ENCODE results near the gene NCAPD3. TPM values are rescaled to one million over a fixed set of nuclear protein-coding genes. Genes with fewer than 3 reads are reported as not detected.

NCAPD3 gene
- total RNA-seq, 2 donors from 2014 or later = 4.0 to 5.5 TPM

DNA sequence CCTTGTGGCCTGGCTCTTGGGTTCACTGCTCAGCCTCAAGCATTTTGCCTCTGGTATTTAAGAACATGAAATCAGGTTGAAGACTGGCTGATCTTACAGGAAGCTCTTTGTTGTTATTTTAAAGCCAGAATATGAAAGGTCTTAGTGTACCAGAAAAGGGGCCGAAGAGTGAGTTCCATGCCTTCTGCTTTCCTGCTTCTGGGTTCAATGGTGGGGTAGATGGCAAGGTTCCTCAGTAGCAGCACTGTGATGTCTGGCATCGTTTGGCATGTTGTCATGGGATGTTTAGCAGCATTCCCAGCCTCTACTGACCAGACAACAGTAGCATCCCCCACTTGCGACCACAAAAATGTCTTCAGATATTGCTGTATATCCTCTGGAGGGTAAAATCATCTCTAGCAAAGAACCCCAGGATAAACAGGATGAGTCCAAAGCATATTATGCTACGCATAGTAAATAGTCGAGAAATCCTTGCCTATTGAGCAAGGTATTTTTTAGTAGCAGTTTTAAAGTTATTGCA is 3.1 kb upstream of the NCAPD3 start:
- no peaks in the 10 kb centered on the region for H3K27me3 ChIP-seq
- H3K4me3 ChIP-seq = no peak overlapping the region
- no peak for DNase-seq (ENCODE audit: low spot score)
- H3K36me3 ChIP-seq = no peaks in the 10 kb centered on the region
- H3K9me3 ChIP-seq = no peaks in the 10 kb centered on the region
- no peak for TF ChIP-seq CTCF (IDR thresholded peaks at IDR 0.05)
- H3K4me1 ChIP-seq = peaks cover 0 to 61% of the 10 kb centered on the region in 2 donors
- H3K27ac ChIP-seq = no peak overlapping the region

GRCh38 chr11:134224710-134225664 is 1.2 kb upstream of the NCAPD3 start:
- Histone ChIP-seq H3K9me3 (no peaks in the 10 kb centered on the region), H3K4me3 (peak overlapping the region; percentile 88 to 89), H3K36me3 (no peaks in the 10 kb centered on the region), H3K27me3 (no peaks in the 10 kb centered on the region), H3K27ac (peak overlapping the region; percentile 94 to 96), H3K4me1 (peaks cover 0 to 45% of the 10 kb centered on the region in 2 donors)
- peak; percentile 74 for DNase-seq (ENCODE audit: low spot score)
- no peak for TF ChIP-seq CTCF (IDR thresholded peaks at IDR 0.05)

DNA sequence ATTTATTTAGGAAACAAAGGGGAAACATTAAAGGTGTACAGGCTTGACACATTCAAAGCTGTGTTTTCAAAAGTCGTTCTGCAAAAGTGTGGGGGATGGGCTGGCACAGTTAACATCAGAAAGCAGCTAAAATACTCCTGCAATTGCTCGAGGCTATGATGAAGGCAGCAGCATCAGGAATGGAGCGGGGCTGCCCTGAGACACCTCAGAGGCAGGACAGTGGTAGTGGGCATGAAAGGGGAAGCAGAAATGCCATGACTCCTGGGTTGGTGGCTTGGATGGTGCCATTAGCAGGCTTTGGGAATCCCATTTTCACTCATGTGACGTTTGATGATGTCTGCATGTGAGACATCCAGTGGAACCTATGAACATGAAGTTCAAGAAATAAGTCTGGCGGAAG is 646 bp downstream of the NCAPD3 start:
- DNase-seq (ENCODE audit: low spot score) = no peak
- no peak overlapping the region for H3K27ac ChIP-seq
- TF ChIP-seq CTCF (IDR thresholded peaks at IDR 0.05) = no peak

DNA sequence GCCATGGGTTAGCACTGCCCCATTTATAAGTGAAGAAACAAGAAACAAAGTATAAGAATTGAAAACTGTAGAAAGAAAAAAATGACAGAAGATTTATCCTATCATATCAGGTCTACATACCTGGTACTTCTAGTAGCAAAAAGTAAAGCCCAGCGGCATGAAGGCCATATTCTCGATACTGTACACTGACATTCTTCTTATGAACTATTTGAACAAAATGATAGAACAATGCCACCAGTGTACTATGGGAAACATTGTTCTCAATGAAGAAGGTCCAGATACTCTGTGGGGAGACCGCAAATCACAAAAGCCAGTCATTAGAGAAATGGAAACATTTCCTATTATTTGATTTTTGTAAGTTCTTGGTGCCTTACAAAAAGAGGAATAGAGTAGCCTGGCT is 7.0 kb downstream of the NCAPD3 start:
- Histone ChIP-seq H3K9me3 (no peaks in the 10 kb centered on the region), H3K4me3 (no peak overlapping the region), H3K27me3 (no peaks in the 10 kb centered on the region), H3K4me1 (no peaks in the 10 kb centered on the region), H3K36me3 (peaks cover 10% of the 10 kb centered on the region), H3K27ac (no peak overlapping the region)
- TF ChIP-seq CTCF (IDR thresholded peaks at IDR 0.05) = no peak
- DNase-seq (ENCODE audit: low spot score) = no peak

More for the DNA sequence above, 646 bp downstream of the NCAPD3 start:
- Histone ChIP-seq H3K27me3 (no peaks in the 10 kb centered on the region), H3K4me1 (peaks cover 0 to 35% of the 10 kb centered on the region in 2 donors), H3K4me3 (peak overlapping the region; percentile 88 to 89), H3K36me3 (peaks cover 10% of the 10 kb centered on the region), H3K9me3 (no peaks in the 10 kb centered on the region)

DNA sequence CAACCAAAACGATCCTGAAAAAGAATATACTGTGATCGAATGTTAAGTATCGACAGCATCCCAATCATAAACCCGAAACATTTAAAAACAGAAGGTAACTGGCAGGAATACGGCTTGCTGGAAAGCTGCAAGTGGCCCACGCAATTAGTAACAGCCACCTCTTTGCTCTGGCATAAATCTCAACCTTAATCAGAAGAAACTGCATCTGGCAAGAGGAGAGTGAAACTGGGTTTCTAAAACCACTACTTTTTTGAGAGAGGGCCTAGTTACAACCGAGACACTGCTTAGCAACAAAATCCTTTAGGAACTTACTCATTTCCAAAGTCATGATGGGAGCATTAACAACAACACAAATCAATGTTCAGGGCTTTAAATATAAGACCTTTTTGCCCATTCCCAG is 7.9 kb downstream of the NCAPD3 start:
- Histone ChIP-seq H3K4me1 (no peaks in the 10 kb centered on the region), H3K4me3 (no peak overlapping the region), H3K36me3 (peaks cover 10% of the 10 kb centered on the region), H3K27me3 (no peaks in the 10 kb centered on the region), H3K27ac (no peak overlapping the region), H3K9me3 (no peaks in the 10 kb centered on the region)
- no peak for DNase-seq (ENCODE audit: low spot score)
- no peak for TF ChIP-seq CTCF (IDR thresholded peaks at IDR 0.05)
